IMR-90 (cell line): Measurements from ENCODE around the gene EIF2A. TPM values are rescaled to one million over a fixed set of nuclear protein-coding genes. Genes with fewer than 3 reads are reported as not detected.
A peak's percentile ranks its signal among the peaks of the same experiment; 100 is the strongest.

Experiments
- ATAC-seq: fragments of 200-7000 bp; cut with Tn5 transposase; 2 replicates; pipeline ENCODE4 v1.9.1; 2020; ENCODE audit warnings: low read depth, mild to moderate bottlenecking, moderate library complexity
- BruUV-seq: library from RNA; stranded (reverse); fragments of 400-500 nt; replicated peaks from 2 replicates; lab custom pipeline; 2021; lab: Mats Ljungman, UMichigan
- CTCF ChIA-PET: fragments of 300-600 bp; formaldehyde crosslinking; extraction: SDS; loops from one replicate; lab custom pipeline; 2021; ENCODE audit warnings: antibody characterized with exemption; lab: Yijun Ruan, JAX
- POLR2A ChIA-PET: fragments of 300-600 bp; sonication (Branson Sonifier 250); formaldehyde crosslinking; loops from one replicate; lab custom pipeline; 2022; ENCODE audit warnings: antibody characterized with exemption; ENCODE audit not compliant: unreplicated experiment; lab: Charles Lee
- DNase-seq: peaks from one replicate; pipeline ENCODE4 v3.0.0; 2013
- H2AFZ ChIP-seq: replicated peaks from 2 replicates; pipeline ENCODE3; 2013; ENCODE audit warnings: low read length, mild to moderate bottlenecking; ENCODE audit not compliant: poor library complexity
- H2AK5ac ChIP-seq: 2 replicates; pipeline ENCODE4 v1.6.1; 2013; ENCODE audit warnings: low read depth, low read length, inconsistent platforms
- H2AK9ac ChIP-seq: replicated peaks from 2 replicates; pipeline ENCODE3; 2013; ENCODE audit warnings: mild to moderate bottlenecking, low read depth, low read length, moderate library complexity; ENCODE audit not compliant: poor library complexity
- H2BK120ac ChIP-seq: 2 replicates; pipeline ENCODE4 v1.6.1; 2013; ENCODE audit warnings: low read depth, low read length, inconsistent platforms
- H2BK15ac ChIP-seq: 3 replicates; pipeline ENCODE4 v1.6.1; 2013; ENCODE audit warnings: low read depth, low read length, inconsistent platforms
- H2BK20ac ChIP-seq: 2 replicates; pipeline ENCODE4 v1.6.1; 2013; ENCODE audit warnings: low read depth, mild to moderate bottlenecking, inconsistent platforms, low read length, moderate library complexity
- H2BK5ac ChIP-seq: 2 replicates; pipeline ENCODE4 v1.6.1; 2013; ENCODE audit warnings: mild to moderate bottlenecking, low read depth, low read length, inconsistent platforms; ENCODE audit not compliant: poor library complexity, severe bottlenecking
- H3K14ac ChIP-seq: replicated peaks from 2 replicates; pipeline ENCODE4 v1.6.1; 2013; ENCODE audit warnings: low read depth, low read length, inconsistent platforms
- H3K18ac ChIP-seq: 2 replicates; pipeline ENCODE4 v1.6.1; 2013; ENCODE audit warnings: low read depth, low read length, control low read depth
- H3K23ac ChIP-seq: 2 replicates; pipeline ENCODE4 v1.6.1; 2013; ENCODE audit warnings: low read depth, low read length, inconsistent platforms
- H3K27ac ChIP-seq: 2 replicates; pipeline ENCODE4 v1.5.1; 2013; ENCODE audit warnings: mild to moderate bottlenecking, control low read depth, low read length; ENCODE audit not compliant: insufficient read depth
- H3K27me3 ChIP-seq: 2 replicates; pipeline ENCODE4 v1.6.1; 2013; ENCODE audit warnings: low read length; ENCODE audit not compliant: control insufficient read depth, insufficient read depth
- H3K36me3 ChIP-seq: 2 replicates; pipeline ENCODE4 v1.6.1; 2013; ENCODE audit warnings: low read length, mixed read lengths; ENCODE audit not compliant: control insufficient read depth, insufficient read depth
- H3K4ac ChIP-seq: 2 replicates; pipeline ENCODE4 v1.6.1; 2013; ENCODE audit warnings: low read depth, low read length, inconsistent platforms
- H3K4me1 ChIP-seq: 2 replicates; pipeline ENCODE4 v1.6.1; 2013; ENCODE audit warnings: low read length, mixed read lengths; ENCODE audit not compliant: control insufficient read depth, insufficient read depth
- H3K4me2 ChIP-seq: 2 replicates; pipeline ENCODE4 v1.6.1; 2013; ENCODE audit warnings: low read depth, mild to moderate bottlenecking, control low read depth, low read length, moderate library complexity
- H3K4me3 ChIP-seq: 2 replicates; pipeline ENCODE4 v1.5.1; 2013; ENCODE audit warnings: low read depth, mild to moderate bottlenecking, control low read depth, low read length, moderate library complexity; ENCODE audit not compliant: insufficient read depth
- H3K56ac ChIP-seq: 2 replicates; pipeline ENCODE4 v1.6.1; 2013; ENCODE audit warnings: low read length, inconsistent platforms; ENCODE audit not compliant: insufficient read depth; ENCODE audit errors: extremely low read depth
- H3K79me1 ChIP-seq, 2 experiments: 2 replicates each; pipeline ENCODE4 v1.6.1; 2013; ENCODE audit warnings: low read length in 2 of 2, inconsistent platforms in 1 of 2, low read depth in 1 of 2
- H3K9ac ChIP-seq: 2 replicates; pipeline ENCODE4 v1.6.1; 2013; ENCODE audit warnings: low read depth, low read length, control low read depth
- H3K9me1 ChIP-seq: 2 replicates; pipeline ENCODE4 v1.6.1; 2013; ENCODE audit warnings: low read length, inconsistent platforms; ENCODE audit not compliant: insufficient read depth
- H3K9me3 ChIP-seq: 2 replicates; pipeline ENCODE4 v1.6.1; 2013; ENCODE audit warnings: low read length; ENCODE audit not compliant: control insufficient read depth, insufficient read depth
- H4K20me1 ChIP-seq: 2 replicates; pipeline ENCODE4 v1.6.1; 2013; ENCODE audit warnings: low read length, inconsistent platforms; ENCODE audit not compliant: insufficient read depth
- H4K5ac ChIP-seq: 2 replicates; pipeline ENCODE4 v1.6.1; 2013; ENCODE audit warnings: mild to moderate bottlenecking, low read depth, low read length, control low read depth
- H4K8ac ChIP-seq, 2 experiments: 2 replicates each; pipeline ENCODE4 v1.6.1; 2013; ENCODE audit warnings: low read depth in 2 of 2, low read length in 2 of 2, control low read depth in 1 of 2, inconsistent platforms in 1 of 2
- H4K91ac ChIP-seq: 2 replicates; pipeline ENCODE4 v1.6.1; 2013; ENCODE audit warnings: low read depth, low read length, inconsistent platforms; ENCODE audit not compliant: insufficient read depth
- BHLHE40 ChIP-seq: fragments of 150-350 bp; IDR thresholded peaks from 2 replicates; pipeline ENCODE4 v1.6.1; 2016; ENCODE audit warnings: mild to moderate bottlenecking, low read depth, low read length
- CHD1 ChIP-seq: IDR thresholded peaks from 2 replicates; pipeline ENCODE4 v1.6.1; 2012; ENCODE audit warnings: low read depth, low read length, improper control_type of control experiment
- MAZ ChIP-seq: IDR thresholded peaks from 2 replicates; pipeline ENCODE4 v1.6.1; 2012; ENCODE audit warnings: low read depth, mild to moderate bottlenecking, low read length, improper control_type of control experiment, moderate library complexity, borderline replicate concordance
- NFE2L2 ChIP-seq: fragments of 150-350 bp; IDR thresholded peaks from 2 replicates; pipeline ENCODE4 v1.6.1; 2016; ENCODE audit warnings: low read depth, mild to moderate bottlenecking, low read length
- RFX5 ChIP-seq: IDR thresholded peaks from 2 replicates; pipeline ENCODE4 v1.8.0; 2012; ENCODE audit warnings: low read depth, mild to moderate bottlenecking, low read length, moderate library complexity
- WGBS, 2 experiments: methylation state at CpG; one replicate each; pipeline versions ENCODE4 v1.1.5 to v1.1.7; 2013; ENCODE audit warnings: missing lambda C conversion rate in 2 of 2; ENCODE audit not compliant: insufficient read length in 1 of 2; ENCODE audit errors: extremely low coverage in 2 of 2; 5-methylcytosine and 5-hydroxymethylcytosine counted together
- dilution Hi-C: fragments of 300-500 bp; cut with HindIII; formaldehyde crosslinking; loops from one replicate; pipeline ENCODE4 v1.14.3; 2018; ENCODE audit warnings: low sequenced_read_pairs; ENCODE audit not compliant: unreplicated experiment
- in situ Hi-C: fragments of 300-500 bp; cut with MboI; formaldehyde crosslinking; loops from 3 replicates; pipeline ENCODE4 v1.14.3; 2019; ENCODE audit warnings: low sequenced_read_pairs, inconsistent platforms, mixed read lengths
- intact Hi-C: fragments of 100-400 bp; cut with micrococcal nuclease; formaldehyde crosslinking; loops from 2 replicates; pipeline ENCODE4 v1.10.0; 2022
- polyA plus RNA-seq, 3 experiments: library from polyadenylated mRNA; depleted of rRNA; stranded (reverse); fragments of >200 nt; gene quantifications; 2 replicates each; pipeline ENCODE4 v1.2.3, GENCODE V29; 2012; ENCODE audit warnings: low replicate concordance in 1 of 3
- total RNA-seq: library from RNA; depleted of rRNA; stranded (reverse); fragments of >200 nt; gene quantifications from 2 replicates; pipeline ENCODE4 v1.2.3, GENCODE V29; 2012
- TF ChIP-seq, protein P1 (sequence below): conservative IDR thresholded peaks from 2 replicates; pipeline ENCODE4 v1.5.1; 2012; ENCODE audit warnings: mild to moderate bottlenecking, low read depth, low read length, improper control_type of control experiment

Gene EIF2A
- total and polyA plus RNA-seq, 2 of the 4 experiments (the other 2 are of a cell fraction): 61.2 to 166 TPM

DNA sequence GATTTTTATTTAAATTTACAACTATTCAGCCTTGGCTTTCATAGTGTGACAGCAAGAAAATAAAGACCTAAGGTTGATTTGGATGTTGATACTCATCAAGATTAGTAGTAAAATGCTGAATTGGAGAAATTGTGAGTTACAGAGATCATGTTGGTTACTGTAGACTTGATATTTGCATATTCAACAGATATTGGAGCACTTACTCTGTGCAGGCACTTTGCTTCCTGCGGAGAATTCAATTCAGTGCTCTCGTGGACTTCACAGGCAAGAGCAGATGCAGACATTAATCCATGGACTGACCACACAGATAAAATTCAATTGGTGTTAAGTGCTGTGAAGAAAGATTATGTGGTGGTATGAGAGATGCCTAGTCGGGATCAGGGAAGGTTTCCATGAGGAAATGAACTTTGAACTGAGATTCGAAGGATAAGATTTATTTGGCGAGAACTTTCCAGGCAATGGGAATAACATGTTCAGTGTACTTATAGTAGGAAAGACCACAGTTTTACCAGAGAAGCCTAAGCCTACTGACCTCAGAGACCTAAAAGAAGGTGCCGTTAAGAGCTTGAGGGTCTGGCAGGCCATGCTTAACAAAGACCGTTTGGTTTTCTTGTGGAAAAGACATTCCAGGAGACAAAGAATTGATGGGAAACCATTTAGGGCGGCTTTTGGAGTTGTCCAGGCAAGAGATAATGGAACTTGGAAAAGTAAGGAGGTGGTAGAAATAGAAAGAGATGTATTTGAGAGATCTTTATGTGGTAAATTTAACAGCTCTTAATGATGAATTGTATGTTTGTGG lies 60.9 kb downstream of the EIF2A start:
- H3K27ac ChIP-seq: no peak overlapping the region
- H4K91ac ChIP-seq: no peak overlapping the region
- no peaks in the 10 kb centered on the region for H3K27me3 ChIP-seq
- H3K9me3 ChIP-seq: no peaks in the 10 kb centered on the region
- no peak overlapping the region for H3K9ac ChIP-seq
- H2BK20ac ChIP-seq: no peak overlapping the region
- H3K18ac ChIP-seq: no peak overlapping the region
- in situ Hi-C loops (no loop called here), dilution Hi-C loops (no loop called here), intact Hi-C loops (no loop called here)
- peaks cover 48% of the 10 kb centered on the region for H4K20me1 ChIP-seq
- TF ChIP-seq BHLHE40 (no peak), NFE2L2 (no peak), CHD1 (no peak), MAZ (no peak), RFX5 (no peak)
- TF ChIP-seq, protein P1, sequence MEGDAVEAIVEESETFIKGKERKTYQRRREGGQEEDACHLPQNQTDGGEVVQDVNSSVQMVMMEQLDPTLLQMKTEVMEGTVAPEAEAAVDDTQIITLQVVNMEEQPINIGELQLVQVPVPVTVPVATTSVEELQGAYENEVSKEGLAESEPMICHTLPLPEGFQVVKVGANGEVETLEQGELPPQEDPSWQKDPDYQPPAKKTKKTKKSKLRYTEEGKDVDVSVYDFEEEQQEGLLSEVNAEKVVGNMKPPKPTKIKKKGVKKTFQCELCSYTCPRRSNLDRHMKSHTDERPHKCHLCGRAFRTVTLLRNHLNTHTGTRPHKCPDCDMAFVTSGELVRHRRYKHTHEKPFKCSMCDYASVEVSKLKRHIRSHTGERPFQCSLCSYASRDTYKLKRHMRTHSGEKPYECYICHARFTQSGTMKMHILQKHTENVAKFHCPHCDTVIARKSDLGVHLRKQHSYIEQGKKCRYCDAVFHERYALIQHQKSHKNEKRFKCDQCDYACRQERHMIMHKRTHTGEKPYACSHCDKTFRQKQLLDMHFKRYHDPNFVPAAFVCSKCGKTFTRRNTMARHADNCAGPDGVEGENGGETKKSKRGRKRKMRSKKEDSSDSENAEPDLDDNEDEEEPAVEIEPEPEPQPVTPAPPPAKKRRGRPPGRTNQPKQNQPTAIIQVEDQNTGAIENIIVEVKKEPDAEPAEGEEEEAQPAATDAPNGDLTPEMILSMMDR: no peak
- H4K8ac ChIP-seq: no peak overlapping the region; a peak in 1 of 4 replicates
- no peaks in the 10 kb centered on the region for H3K9me1 ChIP-seq
- no peak overlapping the region for H2BK120ac ChIP-seq
- no peak overlapping the region for H3K4ac ChIP-seq
- H3K14ac ChIP-seq: no peak overlapping the region
- H3K36me3 ChIP-seq: peaks cover 6% of the 10 kb centered on the region
- 0 out of 2 replicates have a peak overlapping the region, but pooled peaks have one; percentile 13 for H3K23ac ChIP-seq
- H3K4me1 ChIP-seq: no peaks in the 10 kb centered on the region
- H2AFZ ChIP-seq: no peak overlapping the region
- no peak for ATAC-seq
- H3K4me3 ChIP-seq: no peak overlapping the region
- H3K56ac ChIP-seq: no peak overlapping the region
- POLR2A ChIA-PET: no interaction called here
- H3K79me1 ChIP-seq: peaks cover 6 to 49% of the 10 kb centered on the region in 2 experiments; a peak in 3 of 4 replicates
- H2BK15ac ChIP-seq: no peak overlapping the region
- no peak overlapping the region for H2AK9ac ChIP-seq
- no peak overlapping the region for H3K4me2 ChIP-seq
- CTCF ChIA-PET: no interaction called here
- no peak overlapping the region for H4K5ac ChIP-seq
- WGBS, 2 experiments: 76% methylated on average over 3 of the region's 8 CpGs; no CpG with 5 or more reads in 1 of the 2 experiments
- BruUV-seq: no TSS peak
- no peak overlapping the region for H2AK5ac ChIP-seq
- no peak overlapping the region for H2BK5ac ChIP-seq
- DNase-seq: no peak
